ENCODE measurements around the gene MET. TPM values are rescaled to one million over a fixed set of nuclear protein-coding genes. Genes with fewer than 3 reads are reported as not detected.
"Not testable (repeated sequence)": the region's sequence is repeated elsewhere in the genome, so short reads cannot be mapped to it uniquely, and the experiment has no call there.

MET gene
- total RNA-seq (2014; rRNA removed; shearing (Covaris generic)) = 5.2 and 8.3 TPM in 2 replicates

- H3K27me3 ChIP-seq (replicated peaks) = no peaks in the 10 kb centered on the region
- peaks cover 11% of the 10 kb centered on the region for H3K4me1 ChIP-seq (replicated peaks)
- peak within 1 kb of the TSS; percentile 69 for H3K27ac ChIP-seq
- H3K9me3 ChIP-seq (replicated peaks) = no peaks in the 10 kb centered on the region
- DNase-seq (ENCODE audit: low read depth in 1 of 2, low spot score in 2 of 2) = peak; percentile 71 to 76
- H3K36me3 ChIP-seq = no peaks in the 10 kb centered on the region
- peak within 1 kb of the TSS; percentile 60 for H3K4me3 ChIP-seq
Measured at GRCh38 chr7:116671681-116672595, at the start of gene MET. Gene MET, plus strand, starts transcription at chr7:116672196. Its CDS starts 26,889 bp downstream, at chr7:116699085.

GRCh38 chr7:116626886-116627285, 45.1 kb upstream of the MET start:
- no peaks in the 10 kb centered on the region for H3K36me3 ChIP-seq
- H3K27me3 ChIP-seq (replicated peaks) = peaks cover 13% of the 10 kb centered on the region; the same call in 1 of the 2 replicates
- no peak overlapping the region for H3K4me3 ChIP-seq
- no peak overlapping the region for H3K27ac ChIP-seq
- no peaks in the 10 kb centered on the region for H3K9me3 ChIP-seq (replicated peaks)
- no peaks in the 10 kb centered on the region for H3K4me1 ChIP-seq (replicated peaks)
- no peak for DNase-seq (ENCODE audit: low read depth in 1 of 2, low spot score in 2 of 2)

GRCh38 chr7:116629051-116629463, 42.9 kb upstream of the MET start:
- Histone ChIP-seq H3K4me3 (no peak overlapping the region), H3K27ac (no peak overlapping the region), H3K4me1 (replicated peaks) (no peaks in the 10 kb centered on the region), H3K27me3 (replicated peaks) (peaks cover 16% of the 10 kb centered on the region; the same call in 1 of the 2 replicates), H3K9me3 (replicated peaks) (no peaks in the 10 kb centered on the region), H3K36me3 (no peaks in the 10 kb centered on the region)
- DNase-seq (ENCODE audit: low read depth in 1 of 2, low spot score in 2 of 2) = no peak

GRCh38 chr7:116630357-116630756, 41.6 kb upstream of the MET start:
- Histone ChIP-seq H3K27me3 (replicated peaks) (peaks cover 14% of the 10 kb centered on the region; the same call in 1 of the 2 replicates), H3K36me3 (no peaks in the 10 kb centered on the region), H3K27ac (no peak overlapping the region), H3K4me3 (no peak overlapping the region), H3K9me3 (replicated peaks) (no peaks in the 10 kb centered on the region), H3K4me1 (replicated peaks) (no peaks in the 10 kb centered on the region)
- no peak for DNase-seq (ENCODE audit: low read depth in 1 of 2, low spot score in 2 of 2)

GRCh38 chr7:116630932-116631671, 40.9 kb upstream of the MET start:
- Histone ChIP-seq H3K9me3 (replicated peaks) (no peaks in the 10 kb centered on the region), H3K27ac (no peak overlapping the region), H3K4me1 (replicated peaks) (no peaks in the 10 kb centered on the region), H3K4me3 (no peak overlapping the region), H3K27me3 (replicated peaks) (peaks cover 14% of the 10 kb centered on the region; the same call in 1 of the 2 replicates), H3K36me3 (no peaks in the 10 kb centered on the region)
- DNase-seq (ENCODE audit: low read depth in 1 of 2, low spot score in 2 of 2) = no peak

GRCh38 chr7:116631676-116632075, 40.3 kb upstream of the MET start:
- peaks cover 14% of the 10 kb centered on the region; the same call in 1 of the 2 replicates for H3K27me3 ChIP-seq (replicated peaks)
- H3K36me3 ChIP-seq = no peaks in the 10 kb centered on the region
- no peak for DNase-seq (ENCODE audit: low read depth in 1 of 2, low spot score in 2 of 2)
- no peaks in the 10 kb centered on the region for H3K9me3 ChIP-seq (replicated peaks)
- no peaks in the 10 kb centered on the region for H3K4me1 ChIP-seq (replicated peaks)
- H3K4me3 ChIP-seq = no peak overlapping the region
- H3K27ac ChIP-seq = no peak overlapping the region

GRCh38 chr7:116632384-116632783, 39.6 kb upstream of the MET start:
- Histone ChIP-seq H3K4me3 (no peak overlapping the region), H3K4me1 (replicated peaks) (no peaks in the 10 kb centered on the region), H3K36me3 (no peaks in the 10 kb centered on the region), H3K27ac (no peak overlapping the region), H3K9me3 (replicated peaks) (no peaks in the 10 kb centered on the region), H3K27me3 (replicated peaks) (peaks cover 14% of the 10 kb centered on the region; the same call in 1 of the 2 replicates)
- DNase-seq (ENCODE audit: low read depth in 1 of 2, low spot score in 2 of 2) = no peak

- no peak overlapping the region for H3K27ac ChIP-seq
- DNase-seq (ENCODE audit: low read depth in 1 of 2, low spot score in 2 of 2) = no peak
- no peak overlapping the region for H3K4me3 ChIP-seq
- H3K36me3 ChIP-seq = no peaks in the 10 kb centered on the region
- H3K4me1 ChIP-seq (replicated peaks) = no peaks in the 10 kb centered on the region
- H3K27me3 ChIP-seq (replicated peaks) = peaks cover 14% of the 10 kb centered on the region; the same call in 1 of the 2 replicates
- H3K9me3 ChIP-seq (replicated peaks) = no peaks in the 10 kb centered on the region
Measured at GRCh38 chr7:116633131-116633988, 38.6 kb upstream of the MET start.

- 0 out of 2 replicates have a peak, but pooled peaks cover 3% of the 10 kb centered on the region for H3K27me3 ChIP-seq (replicated peaks)
- H3K9me3 ChIP-seq (replicated peaks) = no peaks in the 10 kb centered on the region
- DNase-seq (ENCODE audit: low read depth in 1 of 2, low spot score in 2 of 2) = no peak
- H3K36me3 ChIP-seq = no peaks in the 10 kb centered on the region
- no peak overlapping the region for H3K4me3 ChIP-seq
- no peaks in the 10 kb centered on the region for H3K4me1 ChIP-seq (replicated peaks)
- no peak overlapping the region for H3K27ac ChIP-seq
Measured at GRCh38 chr7:116636997-116637396, 35.0 kb upstream of the MET start.

- H3K36me3 ChIP-seq; H3K9me3 ChIP-seq (replicated peaks); H3K4me3 ChIP-seq; H3K27me3 ChIP-seq (replicated peaks); H3K27ac ChIP-seq; DNase-seq (ENCODE audit: low read depth in 1 of 2, low spot score in 2 of 2); H3K4me1 ChIP-seq (replicated peaks): not testable (repeated sequence)
Measured at GRCh38 chr7:116638592-116638991, 33.4 kb upstream of the MET start.

- DNase-seq (ENCODE audit: low read depth in 1 of 2, low spot score in 2 of 2) = no peak
- Histone ChIP-seq H3K4me1 (replicated peaks) (no peaks in the 10 kb centered on the region), H3K27me3 (replicated peaks) (no peaks in the 10 kb centered on the region), H3K4me3 (no peak overlapping the region), H3K9me3 (replicated peaks) (no peaks in the 10 kb centered on the region), H3K27ac (no peak overlapping the region), H3K36me3 (no peaks in the 10 kb centered on the region)
Measured at GRCh38 chr7:116641551-116642153, 30.3 kb upstream of the MET start.

GRCh38 chr7:116643148-116643547, 28.8 kb upstream of the MET start:
- H3K27me3 ChIP-seq (replicated peaks); DNase-seq (ENCODE audit: low read depth in 1 of 2, low spot score in 2 of 2); H3K4me1 ChIP-seq (replicated peaks); H3K4me3 ChIP-seq; H3K36me3 ChIP-seq; H3K27ac ChIP-seq; H3K9me3 ChIP-seq (replicated peaks): not testable (repeated sequence)

GRCh38 chr7:116644628-116645027, 27.4 kb upstream of the MET start:
- no peaks in the 10 kb centered on the region for H3K36me3 ChIP-seq
- H3K4me3 ChIP-seq = no peak overlapping the region
- no peak overlapping the region for H3K27ac ChIP-seq
- H3K9me3 ChIP-seq (replicated peaks) = no peaks in the 10 kb centered on the region
- H3K27me3 ChIP-seq (replicated peaks) = no peaks in the 10 kb centered on the region; the same call in 1 of the 2 replicates
- no peak for DNase-seq (ENCODE audit: low read depth in 1 of 2, low spot score in 2 of 2)
- H3K4me1 ChIP-seq (replicated peaks) = no peaks in the 10 kb centered on the region

Measured in SJSA1 (cell line).